GM13976 (cell line): ENCODE data around the gene DCLK1.

Source experiments
- DNase-seq: peaks from one replicate; pipeline ENCODE4 v3.0.0; 2012; ENCODE audit warnings: low spot score
- in situ Hi-C: fragments of 300-500 bp; cut with MboI; formaldehyde crosslinking; loops from one replicate; pipeline ENCODE4 v1.12.0; 2022; ENCODE audit warnings: low sequenced_read_pairs, mixed read lengths, inconsistent platforms; ENCODE audit not compliant: unreplicated experiment
- TF ChIP-seq, protein P1 (sequence below): IDR thresholded peaks from 2 replicates; pipeline ENCODE4 v1.5.1; 2012; ENCODE audit warnings: borderline replicate concordance, mild to moderate bottlenecking; ENCODE audit not compliant: insufficient read depth; ENCODE audit errors: extremely low read depth, missing control alignments, control extremely low read depth

Gene DCLK1

DNA sequence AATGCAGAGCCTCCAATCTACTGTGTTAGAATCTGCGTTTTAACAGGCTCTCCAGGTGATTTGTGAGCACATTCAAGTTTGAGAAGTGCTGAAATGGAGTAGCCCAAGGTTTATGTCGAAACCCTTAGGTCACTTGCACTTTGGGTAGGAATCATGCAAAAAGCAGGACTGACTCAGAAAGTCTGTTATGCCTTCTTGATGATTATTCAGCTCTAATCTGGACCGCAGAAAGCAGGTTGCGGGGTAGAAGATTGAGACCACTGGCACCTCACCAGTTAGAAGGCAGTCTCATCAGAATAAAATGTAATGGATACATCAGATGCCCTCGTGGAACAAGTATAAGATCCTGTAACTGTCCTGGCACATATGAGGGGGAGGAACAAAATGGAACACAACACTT, 326.3 kb downstream of the DCLK1 start:
- in situ Hi-C loops: no loop called here
- DNase-seq: no peak
- TF ChIP-seq, protein P1, sequence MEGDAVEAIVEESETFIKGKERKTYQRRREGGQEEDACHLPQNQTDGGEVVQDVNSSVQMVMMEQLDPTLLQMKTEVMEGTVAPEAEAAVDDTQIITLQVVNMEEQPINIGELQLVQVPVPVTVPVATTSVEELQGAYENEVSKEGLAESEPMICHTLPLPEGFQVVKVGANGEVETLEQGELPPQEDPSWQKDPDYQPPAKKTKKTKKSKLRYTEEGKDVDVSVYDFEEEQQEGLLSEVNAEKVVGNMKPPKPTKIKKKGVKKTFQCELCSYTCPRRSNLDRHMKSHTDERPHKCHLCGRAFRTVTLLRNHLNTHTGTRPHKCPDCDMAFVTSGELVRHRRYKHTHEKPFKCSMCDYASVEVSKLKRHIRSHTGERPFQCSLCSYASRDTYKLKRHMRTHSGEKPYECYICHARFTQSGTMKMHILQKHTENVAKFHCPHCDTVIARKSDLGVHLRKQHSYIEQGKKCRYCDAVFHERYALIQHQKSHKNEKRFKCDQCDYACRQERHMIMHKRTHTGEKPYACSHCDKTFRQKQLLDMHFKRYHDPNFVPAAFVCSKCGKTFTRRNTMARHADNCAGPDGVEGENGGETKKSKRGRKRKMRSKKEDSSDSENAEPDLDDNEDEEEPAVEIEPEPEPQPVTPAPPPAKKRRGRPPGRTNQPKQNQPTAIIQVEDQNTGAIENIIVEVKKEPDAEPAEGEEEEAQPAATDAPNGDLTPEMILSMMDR: no peak

DNA sequence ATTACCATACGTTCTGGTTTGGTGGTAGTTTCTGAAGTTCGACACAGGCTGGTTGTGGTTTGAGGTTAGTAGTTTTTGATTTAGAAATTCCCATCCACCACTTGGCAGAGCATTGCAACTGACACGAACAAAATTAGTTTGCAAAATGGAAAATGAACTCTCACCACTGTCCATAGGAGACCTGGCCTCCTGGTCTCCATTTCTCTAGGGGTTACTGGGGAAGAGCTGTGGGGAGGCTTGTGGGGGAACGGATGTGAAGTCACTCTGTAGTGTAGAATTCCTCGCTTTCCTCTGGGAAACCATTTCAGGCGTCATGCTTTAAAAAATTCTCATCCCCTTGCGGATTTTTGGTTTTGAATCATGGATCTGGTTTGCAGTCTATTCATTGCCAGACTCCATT, 333.2 kb downstream of the DCLK1 start:
- DNase-seq: no peak
- in situ Hi-C loops: no loop called here
- TF ChIP-seq, protein P1: no peak

DNA sequence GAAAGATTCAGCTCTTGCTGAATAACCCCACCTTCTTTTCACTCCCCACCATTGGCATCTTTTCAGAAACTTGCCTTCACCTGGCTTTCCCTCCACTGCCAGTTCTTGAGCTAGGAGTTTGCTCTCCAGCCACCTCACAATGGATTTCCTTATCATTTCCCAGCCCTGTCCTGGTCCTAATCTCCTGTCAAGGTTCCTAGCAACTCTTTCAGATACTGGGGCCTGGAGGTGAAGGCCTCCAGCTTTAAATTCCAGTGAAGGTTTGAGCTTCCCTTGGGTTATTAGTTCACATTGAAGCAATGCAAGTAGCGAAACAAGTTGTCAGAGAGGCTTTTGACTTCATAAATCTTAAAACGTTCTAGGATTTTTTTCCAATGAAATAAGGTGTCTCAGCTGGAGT, 333.9 kb downstream of the DCLK1 start:
- TF ChIP-seq, protein P1: no peak
- DNase-seq: no peak
- in situ Hi-C loops: no loop called here

DNA sequence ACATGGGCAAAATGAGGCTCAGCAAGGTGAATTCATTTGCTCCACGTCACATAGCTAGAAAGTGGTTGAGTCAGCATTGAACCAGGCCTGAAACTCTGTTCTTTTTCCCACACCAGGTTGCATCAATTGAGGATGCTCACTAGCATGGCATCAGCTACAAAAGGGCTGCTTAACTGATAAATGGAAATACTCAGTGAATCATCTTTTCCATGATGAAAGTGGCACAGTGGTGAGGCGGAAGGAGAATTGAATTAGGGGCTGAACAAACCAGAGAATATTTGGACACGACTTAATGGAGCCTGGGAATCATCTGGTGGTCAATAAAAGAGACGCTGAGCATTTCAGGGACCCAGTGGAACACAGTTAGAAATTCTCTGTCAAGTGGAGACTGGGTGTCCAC, 334.6 kb downstream of the DCLK1 start:
- no peak for DNase-seq
- in situ Hi-C loops: no loop called here

DNA sequence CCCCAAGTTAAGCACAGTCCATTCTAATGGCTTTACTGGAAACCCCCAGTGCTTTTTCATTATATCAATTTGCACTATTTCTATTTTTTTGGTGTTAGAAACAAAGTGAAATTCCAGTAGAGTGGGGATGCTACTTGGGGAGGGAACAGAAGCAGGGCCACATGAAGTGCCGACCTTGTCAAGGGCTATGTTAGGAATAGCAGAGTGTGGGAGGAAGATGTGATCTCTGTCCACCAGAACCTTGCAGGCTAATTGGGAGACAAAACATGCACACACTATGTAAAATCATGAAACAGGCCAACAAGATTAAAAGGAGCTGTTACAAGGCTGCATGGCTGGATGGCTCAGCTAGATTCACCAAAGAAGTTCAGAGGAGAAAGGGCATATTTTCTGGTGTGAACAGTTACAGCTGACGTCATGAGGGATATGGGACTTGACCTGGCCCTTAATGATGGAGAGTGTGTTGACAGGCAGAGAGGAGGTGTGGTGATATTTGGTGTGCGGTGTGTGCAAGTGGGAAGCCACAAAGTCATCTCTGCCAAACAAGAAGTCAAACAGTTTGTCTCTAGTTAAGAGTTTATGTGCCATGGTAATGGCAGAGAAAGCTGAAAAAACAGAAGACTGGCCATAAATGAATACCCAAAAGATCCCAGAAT, 336.3 kb downstream of the DCLK1 start:
- in situ Hi-C loops: no loop called here
- DNase-seq: no peak
- TF ChIP-seq, protein P1: no peak

More for the DNA sequence above, 334.6 kb downstream of the DCLK1 start:
- TF ChIP-seq, protein P1: no peak

DNA sequence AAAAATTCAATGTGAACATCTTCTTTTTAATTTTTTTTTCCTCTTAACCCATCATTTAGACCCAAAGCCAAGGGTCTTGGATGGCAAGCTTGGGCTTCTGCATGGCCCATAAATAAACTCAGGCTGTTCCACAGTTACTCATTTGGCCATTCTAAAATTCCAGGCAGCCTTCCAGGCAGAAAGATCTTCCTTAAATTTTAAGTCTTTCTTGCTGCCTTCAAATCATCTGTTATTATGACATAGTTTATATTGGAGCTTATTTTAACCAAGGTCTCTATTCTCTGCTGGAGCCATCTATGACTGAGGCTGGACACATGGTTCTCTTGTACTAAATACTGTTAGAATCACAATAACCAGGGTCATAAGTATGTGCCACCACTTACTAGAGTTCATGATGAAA, 337.4 kb downstream of the DCLK1 start:
- DNase-seq: no peak
- TF ChIP-seq, protein P1: no peak
- in situ Hi-C loops: no loop called here
